ENCODE measurements around the gene SUGCT.

Gene SUGCT

DNA sequence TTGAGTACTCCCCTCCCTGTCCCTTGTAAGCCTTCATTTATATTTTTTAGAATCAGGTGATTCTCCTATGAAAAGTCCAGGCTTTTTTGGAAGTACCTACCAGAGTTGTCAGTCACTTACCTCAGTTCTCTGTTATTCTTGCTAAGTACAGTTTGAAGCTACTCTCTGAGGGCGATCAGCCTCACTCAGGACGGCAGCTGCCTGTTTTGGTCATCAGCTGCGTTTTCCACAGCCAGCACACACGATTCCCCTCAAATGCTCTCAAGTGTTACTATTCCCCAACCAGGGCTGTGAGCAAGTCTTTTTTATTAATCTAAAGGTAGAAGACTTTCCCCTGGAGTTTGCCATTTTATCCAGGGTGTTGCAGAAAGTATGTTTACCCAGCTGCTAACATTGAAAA lies 328.6 kb downstream of the SUGCT start:
- no peak overlapping the region for H3K4me3 ChIP-seq (ENCODE audit: low read length, poor library complexity, severe bottlenecking)
- H3K4me1 ChIP-seq (ENCODE audit: insufficient read depth, low read length, poor library complexity, severe bottlenecking), result no peaks in the 10 kb centered on the region
- H3K9me2 ChIP-seq (replicated peaks; ENCODE audit: low read depth, low read length), result no peaks in the 10 kb centered on the region
- no peaks in the 10 kb centered on the region for H3K79me2 ChIP-seq (ENCODE audit: insufficient read depth, low read length)
- no peaks in the 10 kb centered on the region for H4K20me1 ChIP-seq (ENCODE audit: insufficient read depth, low read length, poor library complexity, severe bottlenecking)
- no peak overlapping the region for H3K4me2 ChIP-seq (ENCODE audit: low read depth, low read length, poor library complexity, severe bottlenecking)
- H3F3A ChIP-seq (ENCODE audit: low read depth), result no peaks in the 10 kb centered on the region
- no peaks in the 10 kb centered on the region for H3K36me3 ChIP-seq (ENCODE audit: insufficient read depth, low read length)
- no peaks in the 10 kb centered on the region for H3K9me3 ChIP-seq (ENCODE audit: insufficient read depth, low read depth, low read length)
- TF ChIP-seq, protein P1, sequence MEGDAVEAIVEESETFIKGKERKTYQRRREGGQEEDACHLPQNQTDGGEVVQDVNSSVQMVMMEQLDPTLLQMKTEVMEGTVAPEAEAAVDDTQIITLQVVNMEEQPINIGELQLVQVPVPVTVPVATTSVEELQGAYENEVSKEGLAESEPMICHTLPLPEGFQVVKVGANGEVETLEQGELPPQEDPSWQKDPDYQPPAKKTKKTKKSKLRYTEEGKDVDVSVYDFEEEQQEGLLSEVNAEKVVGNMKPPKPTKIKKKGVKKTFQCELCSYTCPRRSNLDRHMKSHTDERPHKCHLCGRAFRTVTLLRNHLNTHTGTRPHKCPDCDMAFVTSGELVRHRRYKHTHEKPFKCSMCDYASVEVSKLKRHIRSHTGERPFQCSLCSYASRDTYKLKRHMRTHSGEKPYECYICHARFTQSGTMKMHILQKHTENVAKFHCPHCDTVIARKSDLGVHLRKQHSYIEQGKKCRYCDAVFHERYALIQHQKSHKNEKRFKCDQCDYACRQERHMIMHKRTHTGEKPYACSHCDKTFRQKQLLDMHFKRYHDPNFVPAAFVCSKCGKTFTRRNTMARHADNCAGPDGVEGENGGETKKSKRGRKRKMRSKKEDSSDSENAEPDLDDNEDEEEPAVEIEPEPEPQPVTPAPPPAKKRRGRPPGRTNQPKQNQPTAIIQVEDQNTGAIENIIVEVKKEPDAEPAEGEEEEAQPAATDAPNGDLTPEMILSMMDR (conservative IDR thresholded peaks at IDR 0.05; ENCODE audit: low read length), result no peak
- TF ChIP-seq EZH2phosphoT487 (IDR thresholded peaks at IDR 0.05; ENCODE audit: borderline replicate concordance), result no peak
- no peaks in the 10 kb centered on the region for H3K27me3 ChIP-seq (ENCODE audit: insufficient read depth, low read length, poor library complexity, severe bottlenecking)
- H2AFZ ChIP-seq (ENCODE audit: low read length), result no peak overlapping the region
- no peak overlapping the region for H3K9ac ChIP-seq (ENCODE audit: low read depth, low read length, poor library complexity, severe bottlenecking)

DNA sequence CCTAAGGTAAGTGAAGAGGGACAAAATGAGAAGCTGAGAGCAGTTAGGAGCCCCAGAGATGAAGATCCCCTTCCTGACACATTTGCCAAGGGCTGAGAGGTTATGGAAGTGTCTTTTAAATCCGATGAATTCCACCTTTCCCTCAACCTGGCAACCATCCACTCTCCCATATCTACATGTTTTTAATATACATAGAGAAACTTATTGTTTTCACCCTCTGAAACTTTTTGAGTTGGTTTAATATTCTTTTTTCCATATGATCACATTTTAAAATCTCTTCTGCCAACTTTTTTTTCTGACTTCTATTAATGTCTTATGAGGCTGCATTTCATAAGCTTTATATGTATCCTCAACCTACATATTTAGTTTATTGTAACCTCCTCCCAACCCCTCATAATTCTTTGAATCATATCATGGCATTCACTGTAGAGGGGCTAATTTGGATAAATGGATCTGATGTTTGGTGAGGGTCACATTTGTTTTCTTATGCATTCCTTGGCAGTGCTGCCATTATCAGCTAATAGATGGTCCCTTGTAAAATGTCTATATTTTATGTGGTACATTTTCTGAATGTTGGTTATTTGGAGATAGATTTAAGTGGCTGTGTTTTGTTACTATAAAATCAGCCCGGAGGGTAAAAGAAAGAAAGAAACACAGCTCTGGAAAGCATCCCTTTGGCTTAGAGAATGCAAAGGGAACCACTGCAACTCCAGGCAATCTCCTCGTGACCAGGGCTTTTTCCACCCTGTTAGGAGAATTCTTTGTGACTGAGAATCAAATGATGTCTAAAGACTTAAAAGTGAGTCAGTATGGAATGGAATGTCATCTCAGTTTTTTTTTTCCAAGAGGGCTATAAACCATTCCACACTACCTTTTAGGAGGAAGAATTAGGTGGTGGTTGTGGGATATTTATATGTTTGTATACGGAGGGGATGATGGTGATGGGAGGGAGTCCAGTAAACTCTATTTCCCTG lies 334.4 kb downstream of the SUGCT start:
- Histone ChIP-seq H4K20me1 (ENCODE audit: insufficient read depth, low read length, poor library complexity, severe bottlenecking) (no peaks in the 10 kb centered on the region), H3K4me2 (ENCODE audit: low read depth, low read length, poor library complexity, severe bottlenecking) (no peak overlapping the region), H3K9me2 (replicated peaks; ENCODE audit: low read depth, low read length) (no peaks in the 10 kb centered on the region), H3K27me3 (ENCODE audit: insufficient read depth, low read length, poor library complexity, severe bottlenecking) (no peaks in the 10 kb centered on the region), H3K36me3 (ENCODE audit: insufficient read depth, low read length) (no peaks in the 10 kb centered on the region), H2AFZ (ENCODE audit: low read length) (no peak overlapping the region), H3K9me3 (ENCODE audit: insufficient read depth, low read depth, low read length) (no peaks in the 10 kb centered on the region), H3K4me1 (ENCODE audit: insufficient read depth, low read length, poor library complexity, severe bottlenecking) (no peaks in the 10 kb centered on the region), H3F3A (ENCODE audit: low read depth) (no peaks in the 10 kb centered on the region), H3K79me2 (ENCODE audit: insufficient read depth, low read length) (no peaks in the 10 kb centered on the region), H3K9ac (ENCODE audit: low read depth, low read length, poor library complexity, severe bottlenecking) (no peak overlapping the region), H3K4me3 (ENCODE audit: low read length, poor library complexity, severe bottlenecking) (no peak overlapping the region)
- no peak for TF ChIP-seq EZH2phosphoT487 (IDR thresholded peaks at IDR 0.05; ENCODE audit: borderline replicate concordance)
- TF ChIP-seq, protein P1 (conservative IDR thresholded peaks at IDR 0.05; ENCODE audit: low read length), result no peak

DNA sequence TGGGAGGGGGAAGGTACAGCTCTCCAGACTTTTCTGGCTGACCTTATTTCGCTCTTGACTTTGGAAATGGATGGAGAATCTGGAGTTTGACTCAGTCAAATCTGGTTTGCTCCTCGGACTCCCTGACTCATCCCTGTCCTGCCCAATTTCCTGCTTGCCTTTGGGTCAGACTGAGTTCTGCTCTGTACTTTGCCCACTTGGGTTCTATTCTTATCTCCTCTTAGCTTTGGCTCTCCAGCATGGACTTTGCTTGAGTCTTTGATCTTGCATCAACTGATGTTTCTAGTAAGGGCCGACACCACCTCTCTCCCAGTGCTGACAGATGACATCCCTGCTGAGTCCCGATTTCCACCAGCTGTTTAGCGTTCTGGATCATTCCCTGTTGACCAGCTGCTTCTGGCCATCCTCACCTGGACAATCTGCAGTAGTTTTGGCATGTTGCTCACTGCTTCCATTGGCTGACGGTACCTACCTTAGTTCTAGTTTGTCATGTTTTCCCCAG lies 335.3 kb downstream of the SUGCT start:
- Histone ChIP-seq H3F3A (ENCODE audit: low read depth) (no peaks in the 10 kb centered on the region), H3K9me3 (ENCODE audit: insufficient read depth, low read depth, low read length) (no peaks in the 10 kb centered on the region), H3K36me3 (ENCODE audit: insufficient read depth, low read length) (no peaks in the 10 kb centered on the region), H4K20me1 (ENCODE audit: insufficient read depth, low read length, poor library complexity, severe bottlenecking) (no peaks in the 10 kb centered on the region), H3K9ac (ENCODE audit: low read depth, low read length, poor library complexity, severe bottlenecking) (no peak overlapping the region), H3K27me3 (ENCODE audit: insufficient read depth, low read length, poor library complexity, severe bottlenecking) (no peaks in the 10 kb centered on the region), H3K4me1 (ENCODE audit: insufficient read depth, low read length, poor library complexity, severe bottlenecking) (no peaks in the 10 kb centered on the region), H3K4me3 (ENCODE audit: low read length, poor library complexity, severe bottlenecking) (no peak overlapping the region), H3K9me2 (replicated peaks; ENCODE audit: low read depth, low read length) (no peaks in the 10 kb centered on the region), H2AFZ (ENCODE audit: low read length) (no peak overlapping the region), H3K79me2 (ENCODE audit: insufficient read depth, low read length) (no peaks in the 10 kb centered on the region), H3K4me2 (ENCODE audit: low read depth, low read length, poor library complexity, severe bottlenecking) (no peak overlapping the region)
- TF ChIP-seq, protein P1 (conservative IDR thresholded peaks at IDR 0.05; ENCODE audit: low read length), result no peak
- no peak for TF ChIP-seq EZH2phosphoT487 (IDR thresholded peaks at IDR 0.05; ENCODE audit: borderline replicate concordance)
